OCI-LY7 (cell line): ENCODE results near the gene TNIK. TPM values are rescaled to one million over a fixed set of nuclear protein-coding genes. Genes with fewer than 3 reads are reported as not detected.

Experiments used
- BruUV-seq: library from RNA; stranded (reverse); fragments of 400-500 nt; replicated peaks from 2 replicates; lab custom pipeline; 2021; lab: Mats Ljungman, UMichigan
- CTCF ChIA-PET: fragments of 300-600 bp; sonication (Branson Sonifier 250); formaldehyde crosslinking; loops from one replicate; lab custom pipeline; 2022; ENCODE audit warnings: antibody characterized with exemption; ENCODE audit not compliant: unreplicated experiment; lab: Charles Lee
- POLR2A ChIA-PET: fragments of 300-600 bp; sonication (Branson Sonifier 250); formaldehyde crosslinking; loops from one replicate; lab custom pipeline; 2022; ENCODE audit warnings: antibody characterized with exemption; lab: Charles Lee
- DNase-seq: peaks from one replicate; pipeline ENCODE4 v3.0.0-alpha.2; 2015; ENCODE audit warnings: low spot score
- H2AFZ ChIP-seq: fragments of 200-600 bp; sonication (generic), shearing (Covaris generic); 2 replicates; pipeline ENCODE4 v1.6.1; 2014; ENCODE audit warnings: mild to moderate bottlenecking, antibody characterized with exemption, low read length, moderate library complexity
- H3K27ac ChIP-seq: fragments of 200-600 bp; sonication (generic); 2 replicates; pipeline ENCODE4 v1.5.1; 2014; ENCODE audit warnings: mixed run types, low read depth, mild to moderate bottlenecking, moderate library complexity, low read length, inconsistent platforms; ENCODE audit not compliant: poor library complexity, severe bottlenecking
- H3K36me3 ChIP-seq: fragments of 200-600 bp; sonication (generic); 2 replicates; pipeline ENCODE4 v1.6.1; 2014; ENCODE audit warnings: mild to moderate bottlenecking, antibody characterized with exemption, low read length, moderate library complexity, mixed read lengths; ENCODE audit not compliant: insufficient read depth
- H3K4me1 ChIP-seq: fragments of 200-600 bp; sonication (generic); 2 replicates; pipeline ENCODE4 v1.5.1; 2014; ENCODE audit warnings: mild to moderate bottlenecking, low read length; ENCODE audit not compliant: insufficient read depth, poor library complexity, severe bottlenecking
- H3K4me2 ChIP-seq: fragments of 200-600 bp; sonication (generic); 2 replicates; pipeline ENCODE4 v1.6.1; 2014; ENCODE audit warnings: mild to moderate bottlenecking, low read length
- H3K4me3 ChIP-seq: fragments of 200-600 bp; sonication (generic); 2 replicates; pipeline ENCODE4 v1.5.1; 2014; ENCODE audit warnings: mild to moderate bottlenecking, low read depth, low read length; ENCODE audit not compliant: poor library complexity, severe bottlenecking
- H3K79me2 ChIP-seq: fragments of 200-600 bp; sonication (generic); 2 replicates; pipeline ENCODE4 v1.6.1; 2016; ENCODE audit warnings: low read depth, mild to moderate bottlenecking, low read length, moderate library complexity, mixed read lengths; ENCODE audit not compliant: insufficient read depth
- H3K9me2 ChIP-seq: fragments of 200-600 bp; sonication (generic); 2 replicates; pipeline ENCODE4 v1.6.1; 2016; ENCODE audit warnings: mild to moderate bottlenecking, low read length, mixed read lengths; ENCODE audit not compliant: insufficient read depth
- H3K9me3 ChIP-seq: fragments of 200-600 bp; sonication (generic); 2 replicates; pipeline ENCODE4 v1.6.1; 2014; ENCODE audit warnings: mild to moderate bottlenecking, mixed run types, low read length, mixed read lengths
- H4K20me1 ChIP-seq: fragments of 200-600 bp; sonication (generic); 2 replicates; pipeline ENCODE4 v1.6.1; 2014; ENCODE audit warnings: mild to moderate bottlenecking, antibody characterized with exemption, low read length, moderate library complexity, mixed read lengths; ENCODE audit not compliant: insufficient read depth
- EZH2phosphoT487 ChIP-seq: fragments of 200-600 bp; sonication (generic); IDR thresholded peaks from 2 replicates; pipeline ENCODE4 v1.6.1; 2018; ENCODE audit warnings: low read depth, borderline replicate concordance, mild to moderate bottlenecking, mixed run types, antibody characterized with exemption, low read length, moderate library complexity, mixed read lengths
- intact Hi-C: fragments of 100-400 bp; cut with micrococcal nuclease; formaldehyde crosslinking; loops from one replicate; pipeline ENCODE4 v1.10.0; 2022; ENCODE audit not compliant: unreplicated experiment
- total RNA-seq, 2 experiments: library from RNA; depleted of rRNA in 1 of 2; stranded (reverse); fragments of >200 nt in 1 of 2; shearing (Covaris generic) in 1 of 2; gene quantifications; 2 replicates each; pipeline ENCODE4 v1.2.3, GENCODE V29; 2014 to 2022
- TF ChIP-seq, protein P1 (sequence below): fragments of 200-600 bp; sonication (generic); conservative IDR thresholded peaks from 2 replicates; pipeline ENCODE4 v1.5.1; 2014; ENCODE audit warnings: mild to moderate bottlenecking, antibody characterized with exemption, low read length, moderate library complexity, mixed read lengths

The TNIK gene
- total RNA-seq, 2 experiments from 2014 or later = not detected

DNA sequence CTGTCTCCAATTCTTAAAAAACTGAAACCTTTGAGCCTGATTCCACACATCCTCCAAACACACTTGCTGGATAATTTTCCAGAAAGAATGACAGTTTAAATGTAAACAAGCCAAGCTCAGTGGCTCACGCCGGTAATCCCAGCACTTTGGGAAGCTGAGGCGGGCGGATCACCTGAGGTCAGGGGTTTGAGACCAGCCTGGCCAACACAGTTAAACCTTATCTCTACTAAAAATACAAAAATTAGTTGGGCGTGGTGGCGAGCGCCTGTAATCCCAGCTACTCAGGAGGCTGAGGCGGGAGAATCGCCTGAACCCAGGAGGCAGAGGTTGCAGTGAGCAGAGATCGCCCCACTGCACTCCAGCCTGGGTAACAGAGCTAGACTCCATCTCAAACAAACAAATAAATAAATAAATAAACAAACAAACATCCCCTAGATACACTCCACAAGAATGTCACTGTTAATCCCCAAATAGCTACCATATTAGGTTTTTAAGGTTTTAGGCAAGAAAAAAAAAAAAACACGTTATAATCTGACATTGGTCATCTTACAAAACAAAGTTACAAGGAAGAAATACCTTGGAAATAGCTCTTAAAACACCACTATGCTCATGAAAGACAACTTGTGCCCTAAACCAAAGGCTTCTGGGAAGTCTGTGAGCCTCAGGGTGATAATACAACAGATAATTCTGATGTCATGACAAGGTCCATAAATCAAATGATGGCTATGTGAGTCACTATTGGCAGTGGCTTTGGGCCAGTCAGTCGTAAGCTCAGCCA lies 13.2 kb downstream of the TNIK start:
- TF ChIP-seq EZH2phosphoT487 = no peak
- TF ChIP-seq, protein P1, sequence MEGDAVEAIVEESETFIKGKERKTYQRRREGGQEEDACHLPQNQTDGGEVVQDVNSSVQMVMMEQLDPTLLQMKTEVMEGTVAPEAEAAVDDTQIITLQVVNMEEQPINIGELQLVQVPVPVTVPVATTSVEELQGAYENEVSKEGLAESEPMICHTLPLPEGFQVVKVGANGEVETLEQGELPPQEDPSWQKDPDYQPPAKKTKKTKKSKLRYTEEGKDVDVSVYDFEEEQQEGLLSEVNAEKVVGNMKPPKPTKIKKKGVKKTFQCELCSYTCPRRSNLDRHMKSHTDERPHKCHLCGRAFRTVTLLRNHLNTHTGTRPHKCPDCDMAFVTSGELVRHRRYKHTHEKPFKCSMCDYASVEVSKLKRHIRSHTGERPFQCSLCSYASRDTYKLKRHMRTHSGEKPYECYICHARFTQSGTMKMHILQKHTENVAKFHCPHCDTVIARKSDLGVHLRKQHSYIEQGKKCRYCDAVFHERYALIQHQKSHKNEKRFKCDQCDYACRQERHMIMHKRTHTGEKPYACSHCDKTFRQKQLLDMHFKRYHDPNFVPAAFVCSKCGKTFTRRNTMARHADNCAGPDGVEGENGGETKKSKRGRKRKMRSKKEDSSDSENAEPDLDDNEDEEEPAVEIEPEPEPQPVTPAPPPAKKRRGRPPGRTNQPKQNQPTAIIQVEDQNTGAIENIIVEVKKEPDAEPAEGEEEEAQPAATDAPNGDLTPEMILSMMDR = no peak
- Histone ChIP-seq H3K4me2 (no peak overlapping the region), H3K4me1 (no peaks in the 10 kb centered on the region), H3K9me3 (no peaks in the 10 kb centered on the region), H3K27ac (no peak overlapping the region), H3K36me3 (no peaks in the 10 kb centered on the region), H4K20me1 (no peaks in the 10 kb centered on the region), H3K9me2 (no peaks in the 10 kb centered on the region), H3K4me3 (no peak overlapping the region), H3K79me2 (no peaks in the 10 kb centered on the region), H2AFZ (no peak overlapping the region)
- intact Hi-C loops = no loop called here
- ChIA-PET CTCF (no interaction called here), POLR2A (interaction anchor here (0.8 to 1.2 kb wide), 2 partner anchors 19 to 22 kb away, joined by 3 read pairs; no protein-coding TSS in a partner anchor)
- DNase-seq = no peak
- no TSS peak for BruUV-seq

DNA sequence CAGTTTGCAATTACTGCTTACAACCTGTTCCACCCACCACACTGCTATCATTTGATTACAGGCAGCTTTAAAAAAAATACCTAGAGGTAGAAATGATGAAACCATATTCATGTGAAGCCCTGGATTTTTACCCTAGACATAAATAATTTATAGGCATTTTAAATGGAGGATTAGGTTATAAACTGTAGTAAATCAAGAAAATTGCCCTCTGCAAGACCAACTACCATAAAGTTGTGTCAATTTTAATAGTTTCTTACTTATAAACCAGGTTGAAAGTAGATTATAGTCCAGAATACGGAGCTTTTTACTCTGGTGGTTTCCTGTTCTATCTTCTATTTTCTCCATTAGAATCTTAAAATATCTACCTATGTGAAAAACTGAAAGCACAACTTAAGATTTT lies 13.9 kb downstream of the TNIK start:
- Histone ChIP-seq H3K9me2 (no peaks in the 10 kb centered on the region), H3K79me2 (no peaks in the 10 kb centered on the region), H3K4me1 (no peaks in the 10 kb centered on the region), H3K9me3 (no peaks in the 10 kb centered on the region), H2AFZ (no peak overlapping the region), H3K4me3 (no peak overlapping the region), H3K4me2 (no peak overlapping the region), H3K27ac (no peak overlapping the region), H3K36me3 (no peaks in the 10 kb centered on the region), H4K20me1 (no peaks in the 10 kb centered on the region)
- TF ChIP-seq, protein P1 = no peak
- TF ChIP-seq EZH2phosphoT487 = no peak
- DNase-seq = no peak
- intact Hi-C loops = no loop called here
- BruUV-seq = no TSS peak
- ChIA-PET POLR2A (interaction anchor here (0.8 to 1.2 kb wide), 2 partner anchors 19 to 23 kb away, joined by 3 read pairs; no protein-coding TSS in a partner anchor), CTCF (no interaction called here)
